Daoy (cell line): ENCODE measurements around the gene NUTM1. TPM values are rescaled to one million over a fixed set of nuclear protein-coding genes. Genes with fewer than 3 reads are reported as not detected.

ENCODE experiments used
- DNase-seq: peaks from one replicate; pipeline ENCODE4 v3.0.0-alpha.2; 2015; ENCODE audit warnings: low read depth
- total RNA-seq: library from RNA; depleted of rRNA; stranded (reverse); fragments of >200 nt; shearing (Covaris generic); gene quantifications from 2 replicates; pipeline ENCODE4 v1.2.3, GENCODE V29; 2014; rRNA removed

Gene NUTM1, protein sequence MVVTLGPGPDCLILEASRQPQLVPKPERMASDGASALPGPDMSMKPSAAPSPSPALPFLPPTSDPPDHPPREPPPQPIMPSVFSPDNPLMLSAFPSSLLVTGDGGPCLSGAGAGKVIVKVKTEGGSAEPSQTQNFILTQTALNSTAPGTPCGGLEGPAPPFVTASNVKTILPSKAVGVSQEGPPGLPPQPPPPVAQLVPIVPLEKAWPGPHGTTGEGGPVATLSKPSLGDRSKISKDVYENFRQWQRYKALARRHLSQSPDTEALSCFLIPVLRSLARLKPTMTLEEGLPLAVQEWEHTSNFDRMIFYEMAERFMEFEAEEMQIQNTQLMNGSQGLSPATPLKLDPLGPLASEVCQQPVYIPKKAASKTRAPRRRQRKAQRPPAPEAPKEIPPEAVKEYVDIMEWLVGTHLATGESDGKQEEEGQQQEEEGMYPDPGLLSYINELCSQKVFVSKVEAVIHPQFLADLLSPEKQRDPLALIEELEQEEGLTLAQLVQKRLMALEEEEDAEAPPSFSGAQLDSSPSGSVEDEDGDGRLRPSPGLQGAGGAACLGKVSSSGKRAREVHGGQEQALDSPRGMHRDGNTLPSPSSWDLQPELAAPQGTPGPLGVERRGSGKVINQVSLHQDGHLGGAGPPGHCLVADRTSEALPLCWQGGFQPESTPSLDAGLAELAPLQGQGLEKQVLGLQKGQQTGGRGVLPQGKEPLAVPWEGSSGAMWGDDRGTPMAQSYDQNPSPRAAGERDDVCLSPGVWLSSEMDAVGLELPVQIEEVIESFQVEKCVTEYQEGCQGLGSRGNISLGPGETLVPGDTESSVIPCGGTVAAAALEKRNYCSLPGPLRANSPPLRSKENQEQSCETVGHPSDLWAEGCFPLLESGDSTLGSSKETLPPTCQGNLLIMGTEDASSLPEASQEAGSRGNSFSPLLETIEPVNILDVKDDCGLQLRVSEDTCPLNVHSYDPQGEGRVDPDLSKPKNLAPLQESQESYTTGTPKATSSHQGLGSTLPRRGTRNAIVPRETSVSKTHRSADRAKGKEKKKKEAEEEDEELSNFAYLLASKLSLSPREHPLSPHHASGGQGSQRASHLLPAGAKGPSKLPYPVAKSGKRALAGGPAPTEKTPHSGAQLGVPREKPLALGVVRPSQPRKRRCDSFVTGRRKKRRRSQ
- not detected in 2 replicates for total RNA-seq

DNA sequence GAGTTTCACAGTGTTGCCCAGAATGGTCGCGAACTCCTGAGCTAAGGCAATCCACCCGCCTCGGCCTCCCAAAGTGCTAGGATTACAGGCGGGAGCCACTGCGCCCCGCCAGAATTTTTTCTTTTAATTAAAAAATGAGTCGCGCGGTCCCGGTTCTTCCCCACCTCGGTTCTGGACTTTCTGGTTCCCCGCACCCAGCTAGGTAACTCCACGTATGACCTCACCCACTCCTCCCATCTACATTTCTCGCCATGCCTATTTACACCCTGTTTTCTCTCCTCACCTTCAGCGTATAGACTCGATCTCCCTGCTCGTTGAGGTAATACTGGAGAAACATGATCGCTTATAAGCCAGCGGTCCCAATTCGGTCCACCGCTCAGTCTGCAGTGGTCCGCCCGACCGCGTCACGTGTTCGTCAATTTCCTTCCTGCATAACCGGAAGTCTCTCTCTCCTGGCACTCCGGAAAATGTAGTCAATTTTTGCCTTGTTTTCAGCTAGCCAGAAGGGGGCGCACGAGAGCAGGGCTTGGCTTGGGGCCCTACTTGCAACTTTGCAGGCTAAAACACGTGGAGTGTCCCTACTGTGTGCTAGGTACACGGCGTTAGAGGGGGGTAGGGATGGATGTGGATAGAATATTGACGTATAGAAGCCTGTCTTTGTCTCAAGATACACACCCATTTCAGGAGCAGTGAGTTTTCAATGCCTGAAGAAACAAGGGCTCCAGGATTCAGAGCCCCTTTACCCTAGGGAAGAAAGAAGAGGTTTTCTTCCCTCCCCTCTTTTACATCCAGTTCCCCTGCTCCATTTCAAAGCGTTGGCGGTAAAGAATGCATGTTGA, at the start of gene NUTM1, which contains the start of gene NOP10:
Gene NUTM1, plus strand, starts transcription at position 579 of the 839 bp plus-strand sequence. CDS start 382 bp downstream, outside the sequence.
Gene NOP10, minus strand, starts transcription at position 400 of the 839 bp plus-strand sequence. Its CDS starts 63 bp downstream, at position 337.
- peak; percentile 92 for DNase-seq

DNA sequence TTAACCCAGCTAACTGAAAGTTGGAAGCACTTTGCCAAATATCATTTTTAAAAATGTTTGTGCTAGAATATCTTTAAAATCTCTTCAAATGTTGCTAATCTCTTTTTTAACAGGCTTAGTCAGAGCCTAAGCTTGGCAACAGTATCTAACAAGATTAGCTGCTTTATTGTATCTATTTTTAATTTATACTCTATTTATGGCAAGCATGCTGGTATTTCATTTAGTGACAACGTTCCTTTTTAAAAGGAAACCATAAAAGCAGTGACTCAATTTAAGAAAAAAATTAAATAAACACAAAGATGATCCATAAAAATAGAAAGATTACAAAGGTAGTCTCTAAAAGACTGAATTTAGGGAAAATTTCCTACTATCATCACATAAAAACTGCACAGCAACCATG, 46.1 kb upstream of the NUTM1 start:
- no peak for DNase-seq

DNA sequence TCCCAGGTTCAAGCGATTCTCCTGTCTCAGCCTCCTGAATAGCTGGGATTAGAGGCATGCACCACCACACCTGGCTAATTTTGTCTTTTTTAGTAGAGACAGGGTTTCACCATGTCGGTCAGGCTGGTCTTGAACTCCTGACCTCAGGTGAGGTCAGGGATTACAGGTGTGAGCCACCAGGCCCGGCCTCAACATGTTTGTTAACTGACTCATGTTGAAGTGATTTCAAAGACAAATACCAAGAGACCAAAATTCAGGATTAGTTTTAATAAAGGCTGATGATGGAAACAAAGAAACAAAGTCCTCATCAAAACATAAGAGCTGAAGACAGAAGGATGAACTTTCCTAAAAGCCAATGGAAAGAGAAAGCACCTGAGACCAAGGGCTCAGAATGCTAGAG, 42.1 kb upstream of the NUTM1 start:
- DNase-seq, result no peak

DNA sequence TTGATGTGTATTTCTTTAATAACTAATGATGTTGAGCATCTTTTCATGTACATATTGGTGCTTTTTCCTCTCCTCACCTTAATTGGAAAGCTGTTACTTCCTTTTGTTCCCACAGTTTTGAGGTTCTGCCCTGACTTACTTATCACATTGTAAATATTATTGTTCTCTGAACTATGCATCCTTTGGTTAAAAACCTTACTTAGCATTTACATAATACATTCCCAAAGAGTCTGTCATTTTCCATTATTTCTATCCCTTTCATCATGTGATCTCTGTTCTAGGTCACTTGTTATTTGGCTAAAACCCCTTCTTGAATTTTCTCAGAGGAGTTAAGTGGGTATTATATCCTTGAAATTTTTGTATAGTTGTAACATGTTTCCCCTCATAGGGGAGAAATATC, 38.5 kb upstream of the NUTM1 start:
- DNase-seq, result no peak

DNA sequence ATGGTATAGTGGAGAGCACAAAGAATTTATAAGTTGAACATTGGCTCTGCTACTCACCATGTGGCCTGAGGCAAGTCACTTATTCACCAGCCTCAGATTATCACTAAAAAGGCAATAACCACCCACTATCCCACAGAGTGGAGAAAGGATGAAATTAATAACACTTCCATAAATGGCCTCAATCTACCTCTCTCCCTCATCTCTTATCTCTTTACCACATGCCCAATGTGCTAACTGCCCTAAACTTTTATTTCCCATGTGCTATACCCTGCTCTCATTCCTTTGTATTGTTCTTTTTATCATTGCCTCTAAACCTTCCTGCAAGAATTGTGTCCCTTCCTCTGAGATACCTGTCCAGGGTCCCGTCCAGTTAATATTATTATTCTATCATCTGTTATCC, 31.6 kb upstream of the NUTM1 start:
- no peak for DNase-seq

GRCh38 chr15:34314491-34315490, 28.3 kb upstream of the NUTM1 start:
- no peak for DNase-seq

- DNase-seq, result peak; percentile 40
Observed at GRCh38 chr15:34318277-34319079, 24.6 kb upstream of the NUTM1 start.

- no peak for DNase-seq
Observed at GRCh38 chr15:34323217-34323616, 19.9 kb upstream of the NUTM1 start.

DNA sequence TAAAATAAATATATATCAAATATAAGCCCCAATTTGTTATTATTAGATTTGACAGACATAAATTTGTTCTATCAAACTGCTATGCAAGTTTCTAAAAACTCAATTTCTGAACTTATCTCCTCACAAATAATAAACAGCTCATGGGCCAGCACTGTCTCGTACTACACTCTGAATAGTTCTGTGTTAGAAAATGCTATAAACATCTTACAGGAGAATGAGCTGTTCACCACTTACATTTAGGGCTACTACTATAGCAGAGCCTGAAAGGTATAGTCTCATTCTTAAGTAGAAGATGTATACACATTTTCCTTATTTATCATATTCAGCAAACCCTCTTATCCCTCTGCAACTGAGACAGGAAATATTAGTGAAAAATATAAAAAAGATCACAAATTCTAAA, 18.2 kb upstream of the NUTM1 start:
- DNase-seq, result no peak

DNA sequence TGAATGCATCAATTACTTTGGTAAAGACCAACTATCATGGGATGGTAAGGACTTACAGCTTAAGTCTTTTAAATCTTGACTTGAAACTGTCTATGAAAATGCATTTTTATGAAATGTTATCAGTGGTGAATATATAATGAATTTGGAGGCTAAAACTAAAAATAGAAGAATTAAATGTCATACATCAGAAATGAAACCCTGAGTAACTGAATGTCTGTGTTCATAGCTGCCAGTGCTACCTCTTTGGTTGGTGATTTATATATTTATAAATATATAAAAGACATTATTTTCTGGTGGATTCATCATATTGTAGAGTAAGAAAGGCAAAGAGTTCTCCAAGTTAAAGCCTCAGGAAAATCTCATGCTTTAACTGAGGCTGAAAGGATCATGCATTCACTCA, 17.7 kb upstream of the NUTM1 start:
- no peak for DNase-seq

DNA sequence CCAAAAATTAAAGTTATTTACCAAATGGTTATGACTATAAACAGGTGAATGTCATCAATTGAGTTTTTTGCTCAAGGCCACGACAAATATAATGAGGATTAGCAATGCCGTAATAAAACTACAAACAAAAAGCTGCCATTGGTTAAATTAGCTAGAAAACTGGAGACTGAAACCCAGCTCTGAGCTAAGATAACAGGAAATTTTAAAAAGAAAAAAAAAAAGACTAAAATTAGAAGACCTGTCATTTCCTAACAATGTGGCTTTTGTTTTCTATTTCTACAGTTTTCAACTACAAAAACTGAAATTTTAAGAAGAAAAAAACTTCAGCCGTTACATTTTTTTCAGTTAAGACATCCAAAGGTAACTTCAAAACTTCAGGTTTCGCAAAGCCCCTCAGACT, 15.2 kb upstream of the NUTM1 start:
- no peak for DNase-seq

DNA sequence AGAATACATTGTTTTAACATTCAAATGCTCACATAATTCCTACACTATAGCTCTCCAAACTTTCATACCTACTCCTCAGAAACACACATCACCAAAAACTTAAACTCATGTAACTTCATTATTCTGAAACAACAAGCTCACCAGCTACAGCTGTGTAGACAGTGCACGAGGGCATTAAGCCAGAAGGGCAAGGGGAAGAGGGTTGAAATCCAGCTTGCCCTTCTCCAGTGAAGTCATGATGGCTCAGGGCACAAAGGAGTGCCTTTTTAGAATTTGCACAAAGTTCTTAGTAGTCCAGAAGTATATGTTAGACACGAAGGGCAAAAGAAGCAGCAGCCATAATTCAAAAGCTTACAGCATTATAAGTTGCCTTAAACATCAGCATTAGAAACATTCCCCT, 14.1 kb upstream of the NUTM1 start:
- DNase-seq, result no peak

- DNase-seq, result no peak
Observed at GRCh38 chr15:34330279-34330678, 12.8 kb upstream of the NUTM1 start.

DNA sequence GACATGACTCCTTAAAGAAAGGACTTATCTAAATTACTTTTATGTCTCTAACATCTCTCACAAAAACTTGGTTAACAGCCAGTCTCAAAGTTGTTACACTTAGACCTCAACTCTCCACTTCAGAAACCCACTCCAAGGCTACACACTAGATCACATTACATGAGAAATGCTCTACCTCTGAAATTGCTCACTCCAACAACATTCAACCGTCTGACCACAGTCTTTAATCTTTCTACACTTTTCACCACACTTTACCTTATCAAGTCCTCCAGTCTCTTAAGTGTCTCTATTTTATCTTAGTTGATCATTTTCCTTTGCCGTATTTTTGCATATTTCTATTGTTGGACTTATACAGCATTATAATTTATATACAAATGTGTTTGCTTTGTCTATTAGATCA, 11.3 kb upstream of the NUTM1 start:
- DNase-seq, result peak; percentile 62

- no peak for DNase-seq
Observed at GRCh38 chr15:34332553-34333120, 10.5 kb upstream of the NUTM1 start.

DNA sequence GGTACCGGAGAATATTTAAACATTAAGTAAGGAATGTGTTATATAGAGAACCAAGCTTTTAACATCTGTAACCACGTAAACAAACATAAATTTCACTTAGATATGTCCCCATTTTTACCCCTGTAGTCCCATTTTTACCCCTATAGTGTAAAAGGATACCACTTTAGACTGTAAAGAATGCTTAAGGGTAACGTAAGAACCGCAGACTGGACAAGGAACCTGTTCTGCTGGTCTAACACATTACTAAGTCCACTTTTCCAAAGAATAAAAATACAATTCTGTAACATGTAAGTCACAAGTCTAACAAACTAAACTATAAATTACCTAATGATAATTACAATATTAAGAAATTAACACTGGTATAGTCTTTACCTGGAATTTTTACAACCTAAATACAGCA, 8.4 kb upstream of the NUTM1 start:
- no peak for DNase-seq

DNA sequence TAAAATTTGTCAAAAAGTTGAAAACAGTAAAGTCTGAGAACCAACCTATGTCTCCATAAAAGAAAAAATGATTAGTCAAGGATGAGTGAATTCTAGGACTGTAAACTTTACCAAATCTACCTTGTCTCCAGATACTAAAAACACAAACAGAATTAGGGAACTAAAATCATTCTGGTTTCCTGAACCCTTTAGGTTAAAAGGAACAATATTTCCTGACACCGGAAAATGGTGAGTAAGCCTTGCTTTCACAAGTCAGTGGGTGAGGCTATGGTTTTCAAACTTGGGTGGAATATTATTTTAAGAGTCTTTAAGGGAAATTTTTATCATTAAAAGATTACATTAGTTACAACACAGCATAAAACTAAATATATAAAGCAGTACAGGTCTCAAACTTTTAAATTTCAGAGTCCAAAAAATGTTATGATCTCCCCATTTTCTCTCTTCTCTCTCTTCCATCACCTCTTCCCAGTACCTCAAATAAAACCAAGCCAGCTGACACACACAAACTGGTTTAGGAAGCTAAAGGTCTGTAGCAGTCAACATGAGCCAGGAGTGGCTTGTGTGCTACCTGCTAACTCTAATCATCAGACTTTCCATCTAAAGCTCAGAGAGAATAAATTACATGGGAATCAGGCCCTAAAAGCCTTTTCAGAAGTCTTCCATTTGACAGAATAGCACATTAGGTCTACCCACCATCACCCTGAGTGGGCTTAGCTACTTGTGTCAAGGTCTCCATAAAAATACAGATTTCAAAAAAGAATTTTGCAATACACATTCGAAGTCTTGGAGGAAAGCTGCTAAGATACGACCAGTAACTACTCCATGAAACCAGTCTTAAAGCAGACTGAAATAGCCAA, 7.7 kb upstream of the NUTM1 start:
- DNase-seq, result peak; percentile 19
